Stimulated activated CD4-positive, alpha-beta T cell treated with anti-CD3 and anti-CD28 coated beads, Interleukin-2, amount 100 ng/mL, for 48 hours (primary cell): ENCODE results near the gene GLCE.

ENCODE experiments used
- DNase-seq, 2 donors: peaks; one replicate each; pipeline ENCODE4 v3.0.0-alpha.2; 2020

GLCE gene

DNA sequence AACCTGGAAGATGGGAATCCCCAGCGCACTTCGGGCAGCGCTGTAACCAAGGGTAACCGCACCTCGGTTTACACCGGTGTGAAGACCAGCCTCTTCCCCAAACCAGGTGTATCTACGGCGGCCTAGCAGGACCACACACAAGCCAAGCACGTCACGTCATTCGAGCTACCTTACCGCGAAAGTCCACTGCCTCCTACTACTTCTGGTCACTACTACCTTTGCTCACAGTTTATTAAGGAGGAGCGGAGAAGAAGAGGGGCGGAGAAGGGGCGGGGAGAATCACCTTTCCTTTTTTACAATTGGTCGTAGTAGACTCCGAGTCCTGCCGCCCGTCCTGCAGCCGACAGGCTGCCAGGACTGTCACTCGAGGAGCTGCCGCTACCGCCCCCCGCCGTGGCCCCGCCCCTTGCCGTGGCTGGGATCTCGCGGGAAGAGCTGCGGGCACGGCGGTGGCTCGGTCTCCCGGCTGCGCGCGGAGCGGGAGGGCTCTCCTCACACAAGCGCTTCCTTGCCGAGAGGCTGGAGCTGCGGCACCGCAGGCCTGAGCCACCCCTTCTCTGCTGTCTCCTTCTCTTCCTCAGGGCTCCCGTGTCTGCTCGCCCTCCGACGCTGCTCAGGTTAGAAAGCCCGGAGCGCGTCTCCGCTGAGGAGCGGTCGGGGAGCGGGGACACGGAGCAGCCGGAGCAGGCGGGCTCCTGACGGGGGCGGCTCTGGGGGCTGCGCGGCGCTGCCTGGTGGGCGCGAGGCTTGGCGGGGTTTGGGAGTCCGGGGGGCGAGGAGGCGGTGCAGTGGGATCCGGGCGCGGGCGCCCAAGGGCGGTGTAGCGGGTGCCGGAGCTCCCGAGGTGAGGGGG, at the start of gene GLCE:
TSS of gene GLCE (plus strand) at position 495 of the 853 bp plus-strand sequence. CDS start 95,172 bp downstream, outside the sequence.
- peak; percentile 89 for DNase-seq

DNA sequence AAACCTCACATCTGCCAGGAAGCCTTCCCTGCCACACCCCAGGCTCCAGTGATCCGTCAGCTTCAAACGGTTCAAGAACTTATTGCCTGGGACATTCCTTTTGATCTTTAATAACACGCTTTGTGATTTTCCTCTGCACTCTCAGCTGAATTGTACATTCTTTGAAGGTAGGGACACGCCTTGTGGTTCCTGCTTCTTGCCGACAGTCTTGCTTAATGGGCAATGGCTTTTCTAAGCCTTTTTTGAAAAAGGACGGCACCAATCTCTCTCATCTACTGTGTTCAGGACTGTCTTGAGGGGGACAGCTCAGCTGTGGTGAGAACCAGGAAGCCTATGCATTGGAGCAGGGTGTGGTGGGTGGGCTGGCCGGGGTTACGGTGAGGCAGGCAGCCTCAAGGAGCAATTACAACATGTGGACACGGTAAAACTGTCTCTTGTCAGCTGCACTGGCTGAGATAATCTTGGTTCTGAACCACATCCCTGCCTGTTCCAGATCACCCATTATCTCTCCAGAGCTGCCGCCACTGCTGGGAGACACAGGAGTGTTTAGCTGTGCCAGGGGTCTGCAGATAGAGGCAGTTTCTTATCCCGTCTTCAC, 46.0 kb upstream of the GLCE start:
- DNase-seq: no peak

DNA sequence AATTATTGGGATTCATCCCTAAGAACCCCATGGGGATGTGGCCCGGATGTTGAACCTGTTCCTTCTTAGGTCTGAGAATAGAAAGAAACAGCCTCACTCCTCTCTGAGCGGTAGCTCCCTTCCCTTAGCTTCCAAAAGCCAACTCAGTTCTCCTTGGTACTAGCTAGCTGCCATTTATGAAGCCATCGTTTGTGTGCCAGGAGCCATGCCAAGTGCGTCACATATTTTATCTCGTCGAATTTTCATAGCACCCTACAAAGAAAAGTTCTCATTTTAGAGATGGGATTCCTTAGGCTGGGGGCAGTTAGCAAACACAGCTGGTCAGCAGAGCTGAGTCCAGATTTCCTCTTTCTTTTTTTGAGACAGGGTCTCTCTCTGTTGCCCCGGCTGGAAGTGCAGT, 45.4 kb upstream of the GLCE start:
- DNase-seq: no peak

DNA sequence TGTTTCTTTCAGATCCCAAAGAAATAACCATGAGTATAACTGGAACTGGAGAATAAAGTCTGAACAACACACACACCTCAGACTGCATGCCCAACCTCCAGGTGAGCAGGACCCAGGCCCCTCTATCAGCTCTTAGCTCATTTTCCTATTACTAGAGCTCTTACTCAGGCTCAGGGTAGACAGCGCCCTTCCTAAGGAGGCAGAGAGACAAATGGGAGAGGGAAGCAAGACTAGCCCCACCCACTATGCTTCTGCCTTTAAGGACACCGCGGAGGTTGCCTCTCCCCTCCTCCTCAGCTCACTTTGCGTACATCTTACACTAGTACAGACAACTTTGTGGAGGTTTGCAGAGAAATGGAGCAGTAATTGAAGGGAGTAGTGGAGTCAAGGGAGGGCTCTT, 44.0 kb upstream of the GLCE start:
- no peak for DNase-seq

DNA sequence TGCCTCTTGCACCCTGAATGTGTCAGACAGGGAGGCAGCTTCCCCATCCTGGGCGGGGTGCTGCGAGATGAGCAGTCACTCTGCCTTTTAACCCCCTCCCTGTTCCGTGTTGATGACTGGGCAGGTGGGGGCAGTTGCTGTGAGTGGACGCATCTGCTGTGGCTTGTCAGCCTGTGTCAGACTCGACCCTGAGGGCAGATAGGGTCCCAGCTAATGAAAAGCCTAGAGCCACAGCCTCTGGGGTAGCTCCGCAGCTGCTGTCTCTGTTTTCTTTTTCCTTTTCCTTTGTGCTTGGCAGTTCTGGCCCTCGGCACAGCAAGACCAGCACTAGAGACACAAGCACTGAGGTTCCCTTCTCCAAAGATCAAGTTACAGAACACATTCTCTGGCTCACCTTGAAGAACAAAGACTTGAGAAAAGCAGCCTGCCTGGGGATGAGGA, 43.0 kb upstream of the GLCE start:
- no peak for DNase-seq

DNA sequence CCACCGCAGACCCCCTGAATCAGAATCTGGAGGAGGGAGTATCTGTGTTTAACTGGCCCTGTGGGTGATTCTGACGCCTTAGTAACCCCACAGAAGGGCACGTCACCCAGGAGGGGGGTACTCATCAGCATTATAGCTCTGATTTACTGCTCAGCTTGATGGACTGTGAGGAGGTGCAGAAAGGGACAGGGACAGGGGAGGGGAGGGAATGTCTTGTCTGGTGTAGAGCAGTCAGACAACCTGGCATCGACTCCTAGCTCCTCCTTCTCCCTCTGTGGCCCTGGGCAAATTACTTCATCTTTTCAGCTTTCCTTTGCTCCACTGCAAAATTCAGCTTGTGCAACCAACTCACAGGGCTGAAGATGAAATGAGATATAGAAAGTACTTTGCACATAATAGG, 42.3 kb upstream of the GLCE start:
- no peak for DNase-seq

DNA sequence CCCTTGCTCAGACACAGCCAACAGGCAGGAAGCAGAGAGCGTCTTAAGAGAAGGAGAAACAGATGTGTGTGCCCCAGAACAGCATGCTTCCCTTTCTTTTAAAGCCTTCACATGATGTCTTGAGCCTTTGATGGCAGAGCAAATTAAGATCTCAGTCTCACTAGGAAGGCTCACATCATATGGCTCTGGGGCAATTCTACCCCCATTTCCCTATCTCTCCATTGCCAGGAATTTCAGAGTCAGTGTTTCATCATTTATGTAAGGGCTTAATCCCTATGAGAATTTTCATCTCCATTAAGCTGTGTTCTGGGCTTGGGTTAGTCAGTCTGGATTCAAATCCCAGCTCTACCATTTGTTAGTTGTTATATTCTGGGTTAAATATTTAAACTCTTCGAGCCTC, 41.4 kb upstream of the GLCE start:
- no peak for DNase-seq

DNA sequence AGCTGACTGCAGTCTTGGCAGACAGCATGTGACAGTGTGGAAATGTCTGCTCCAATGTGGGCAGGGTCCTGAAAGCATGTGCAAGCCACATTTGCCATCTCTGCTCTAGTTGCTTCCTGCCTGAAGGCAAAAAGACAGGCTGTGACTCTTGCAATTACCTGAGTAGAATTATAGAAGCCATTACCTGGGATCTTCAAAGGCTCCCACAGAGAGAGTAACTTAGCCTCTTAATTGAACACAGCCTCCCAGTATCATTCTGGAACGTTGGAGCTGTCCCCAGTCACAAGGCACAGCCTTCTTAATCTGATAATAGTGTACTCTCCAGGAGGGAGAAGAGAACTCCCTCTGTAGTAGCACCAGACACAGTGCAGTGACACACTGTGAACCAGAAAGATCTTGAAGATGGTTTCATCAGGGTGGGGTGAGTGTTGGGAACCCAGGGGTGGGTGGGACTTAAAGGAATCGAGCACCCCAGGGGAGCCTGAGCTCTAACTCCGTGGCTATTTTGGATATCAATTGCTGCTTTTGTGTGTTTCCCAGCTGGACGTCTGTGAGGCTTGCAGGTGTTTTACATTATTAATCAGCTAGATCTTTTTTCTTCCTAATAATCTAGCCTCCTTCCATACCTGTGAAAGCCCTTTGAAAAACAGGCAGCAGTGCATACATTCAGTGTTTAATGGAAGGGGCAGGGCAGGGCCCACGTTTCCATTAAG, 40.6 kb upstream of the GLCE start:
- DNase-seq: no peak

DNA sequence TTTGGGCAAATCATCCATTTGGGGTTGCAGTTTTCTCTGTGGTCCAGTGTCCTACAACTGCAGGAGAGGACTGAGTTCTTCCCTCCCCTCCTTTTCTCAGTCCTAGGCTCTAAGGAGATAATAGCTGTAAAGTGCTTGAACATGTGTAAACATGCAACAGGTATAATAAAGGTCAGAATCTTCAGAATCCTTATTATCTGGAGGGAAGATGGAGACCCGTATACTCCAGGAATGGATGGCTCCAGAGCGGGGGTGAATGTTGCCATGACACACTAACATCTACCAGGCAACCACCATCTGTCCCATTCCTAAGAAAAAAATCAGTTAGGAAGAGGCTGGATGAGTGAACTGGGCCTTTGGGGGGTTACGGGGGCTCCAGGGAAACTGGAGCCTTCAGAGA, 39.7 kb upstream of the GLCE start:
- no peak for DNase-seq

DNA sequence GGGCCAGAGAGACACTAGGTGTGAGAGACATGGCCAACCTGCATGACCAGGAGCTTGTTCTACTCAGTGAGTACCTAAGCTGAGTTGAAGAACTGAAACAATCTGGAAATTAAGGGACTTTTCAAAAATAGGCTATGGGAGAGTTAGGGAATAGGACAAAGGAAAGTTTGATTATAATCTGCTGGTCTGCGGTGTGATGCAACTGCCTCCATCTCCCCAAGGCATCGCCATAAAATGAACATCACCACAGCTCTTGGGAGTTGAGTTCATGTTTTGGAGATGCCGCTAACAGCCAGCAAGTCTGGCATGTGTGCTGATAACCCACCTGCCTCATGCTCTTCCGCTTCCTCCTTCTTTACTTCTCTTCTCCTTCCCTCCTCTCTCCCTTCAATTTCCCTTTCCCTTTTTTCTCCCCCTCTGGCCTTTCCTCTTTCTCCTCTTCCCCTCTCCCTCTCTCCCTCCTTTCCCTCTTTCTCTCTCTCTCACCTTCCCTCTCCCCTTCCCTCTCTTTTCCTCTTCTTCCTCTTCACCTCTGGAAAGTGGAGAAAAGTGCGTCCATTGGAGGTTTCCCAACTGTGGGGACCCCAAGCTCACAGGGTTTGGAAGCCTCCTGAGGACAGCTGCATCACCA, 39.1 kb upstream of the GLCE start:
- DNase-seq: no peak

DNA sequence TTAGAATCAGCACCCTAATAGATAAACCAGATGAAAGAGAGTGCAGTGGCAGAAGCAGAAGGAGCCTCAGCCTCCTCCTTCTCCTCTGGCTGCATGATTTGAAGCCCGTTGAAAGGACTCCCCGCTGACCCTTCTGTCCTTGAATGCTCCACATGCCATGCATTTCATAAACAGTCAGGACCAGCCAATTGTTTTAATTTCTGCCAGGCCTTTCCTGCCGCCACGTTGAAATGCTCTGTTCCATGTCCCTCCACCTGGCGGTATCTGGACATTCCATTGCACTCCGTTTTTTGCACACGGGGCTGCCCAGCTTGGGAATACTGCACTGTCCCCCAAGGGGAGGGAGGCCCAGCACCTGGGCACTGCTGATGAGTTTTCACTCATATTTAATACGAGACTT, 35.2 kb upstream of the GLCE start:
- DNase-seq: no peak

DNA sequence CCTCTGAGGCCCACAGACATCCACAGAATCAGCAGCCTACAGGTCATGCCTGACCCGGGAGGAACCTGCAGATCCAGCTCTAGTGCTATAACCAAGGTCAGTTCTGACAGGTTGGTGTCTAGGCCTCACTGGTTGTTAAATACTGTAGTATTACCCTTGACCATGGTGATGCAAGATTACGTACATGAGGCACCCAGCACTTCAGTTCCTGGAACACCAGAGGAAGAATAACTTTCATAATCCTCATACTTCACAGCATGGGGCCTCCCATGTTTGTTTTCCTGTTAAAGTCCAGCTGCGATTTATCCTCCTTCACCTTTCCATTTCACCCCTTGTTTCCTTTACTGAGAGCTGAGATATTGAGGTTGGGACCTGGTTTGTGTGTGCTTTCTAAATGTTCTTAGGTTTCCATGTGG, 34.4 kb upstream of the GLCE start:
- DNase-seq: no peak

DNA sequence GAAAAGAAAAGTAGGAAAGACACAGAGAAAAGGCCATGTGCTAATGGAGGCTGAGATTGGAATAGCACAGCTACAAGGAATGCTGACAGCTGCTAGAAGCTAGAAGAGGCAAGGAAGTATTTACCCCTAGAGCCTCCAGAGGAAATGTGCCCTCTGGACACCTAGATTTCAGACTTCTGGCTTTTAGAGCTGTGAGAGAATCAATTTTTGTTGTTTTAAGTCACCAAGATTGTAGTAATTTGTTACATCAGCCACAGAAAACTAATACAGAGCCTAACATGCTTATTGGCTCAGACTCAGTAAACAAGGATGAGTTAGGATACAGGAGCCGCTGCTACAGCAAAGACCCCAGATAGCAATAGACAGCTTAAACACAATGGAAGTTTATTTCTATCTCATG, 33.1 kb upstream of the GLCE start:
- no peak for DNase-seq

DNA sequence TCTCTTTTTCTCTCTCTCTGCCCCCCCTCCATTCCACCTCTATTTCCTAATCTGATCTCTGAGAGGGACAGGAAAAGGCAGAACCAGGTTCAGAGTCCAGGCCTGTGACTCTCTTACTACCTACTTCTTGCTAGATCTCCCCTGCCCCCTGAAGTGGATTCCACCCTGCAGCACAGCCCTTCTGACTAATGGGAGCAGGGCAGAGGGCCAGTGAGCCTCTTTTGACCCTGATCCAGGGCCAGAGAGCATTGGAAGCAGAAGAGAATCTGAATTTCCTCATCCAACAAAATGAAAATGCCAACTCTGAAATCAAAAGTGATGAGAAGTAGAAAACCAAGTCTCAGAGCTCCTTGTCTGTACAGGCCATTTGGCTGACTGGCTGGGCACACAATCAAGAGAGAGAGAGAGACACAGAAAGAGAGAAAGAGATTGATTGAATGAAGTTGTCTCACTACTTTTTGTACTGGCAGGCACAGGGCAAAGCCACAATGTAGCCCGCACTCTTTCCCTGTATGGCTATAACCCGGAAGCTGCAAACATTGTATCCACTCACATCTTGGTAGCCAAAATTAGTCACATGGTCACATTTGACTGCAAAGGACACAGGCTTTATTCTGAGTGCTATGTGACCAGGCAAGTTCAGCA, 31.6 kb upstream of the GLCE start:
- no peak for DNase-seq

DNA sequence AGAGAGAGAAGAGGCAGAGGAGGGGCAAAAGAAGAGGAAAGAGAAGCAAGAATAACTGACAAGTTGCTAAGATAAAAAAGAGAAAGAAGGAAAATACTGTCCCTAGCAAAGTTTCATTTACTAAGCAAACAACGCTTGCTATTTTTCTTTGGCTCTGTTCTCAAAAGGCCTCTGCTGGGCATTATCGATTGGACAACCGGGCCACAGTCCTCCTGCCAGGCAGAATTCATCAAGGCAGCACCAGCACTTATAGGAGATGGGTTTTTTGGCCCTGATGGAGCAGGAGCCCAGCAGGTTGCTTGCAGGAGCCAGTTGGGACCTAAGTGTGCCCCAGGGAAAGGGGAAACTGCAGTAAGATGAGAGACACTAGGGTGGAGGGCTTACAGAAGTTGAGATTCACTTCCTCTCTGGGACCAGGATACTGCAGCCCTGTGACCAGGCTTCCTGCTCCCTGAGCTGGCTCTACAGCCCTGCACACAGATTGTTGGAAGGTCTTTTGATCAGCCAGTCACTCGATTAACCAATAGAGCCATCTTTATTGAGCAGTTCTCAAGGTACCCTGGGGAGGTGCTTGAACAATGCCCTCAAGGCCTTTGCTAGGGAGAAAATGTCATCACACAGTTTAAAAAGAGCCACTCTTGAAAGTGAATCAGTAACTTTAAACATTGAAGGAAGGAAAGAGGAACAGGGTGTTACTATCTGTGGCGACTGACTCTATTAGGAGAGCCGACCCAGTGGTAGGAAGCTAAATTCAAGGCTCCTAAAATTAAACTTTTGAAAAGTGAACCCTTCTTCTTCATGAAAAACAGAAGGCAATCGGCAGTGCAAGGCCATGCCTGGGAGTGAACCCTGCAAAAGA, 28.8 kb upstream of the GLCE start:
- DNase-seq: no peak

DNA sequence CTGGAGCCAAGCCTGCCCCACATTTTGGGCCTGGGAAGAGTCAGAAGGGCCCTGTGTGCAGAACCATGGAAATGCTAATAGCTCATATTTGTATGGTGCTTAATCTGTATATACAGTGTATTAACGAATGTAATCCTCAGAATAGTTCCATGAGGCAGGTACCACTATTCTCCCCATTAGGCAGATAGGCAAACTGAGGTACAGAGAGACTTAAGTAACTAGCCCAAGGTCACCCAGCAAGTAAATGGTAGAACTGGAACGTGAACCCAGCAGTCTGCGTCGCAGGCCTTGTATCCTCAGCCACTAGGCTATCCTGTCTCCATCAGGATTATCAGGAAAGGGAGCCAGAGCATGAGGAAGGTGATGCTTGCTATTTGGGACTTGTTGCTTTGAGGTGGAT, 28.0 kb upstream of the GLCE start:
- DNase-seq: no peak

DNA sequence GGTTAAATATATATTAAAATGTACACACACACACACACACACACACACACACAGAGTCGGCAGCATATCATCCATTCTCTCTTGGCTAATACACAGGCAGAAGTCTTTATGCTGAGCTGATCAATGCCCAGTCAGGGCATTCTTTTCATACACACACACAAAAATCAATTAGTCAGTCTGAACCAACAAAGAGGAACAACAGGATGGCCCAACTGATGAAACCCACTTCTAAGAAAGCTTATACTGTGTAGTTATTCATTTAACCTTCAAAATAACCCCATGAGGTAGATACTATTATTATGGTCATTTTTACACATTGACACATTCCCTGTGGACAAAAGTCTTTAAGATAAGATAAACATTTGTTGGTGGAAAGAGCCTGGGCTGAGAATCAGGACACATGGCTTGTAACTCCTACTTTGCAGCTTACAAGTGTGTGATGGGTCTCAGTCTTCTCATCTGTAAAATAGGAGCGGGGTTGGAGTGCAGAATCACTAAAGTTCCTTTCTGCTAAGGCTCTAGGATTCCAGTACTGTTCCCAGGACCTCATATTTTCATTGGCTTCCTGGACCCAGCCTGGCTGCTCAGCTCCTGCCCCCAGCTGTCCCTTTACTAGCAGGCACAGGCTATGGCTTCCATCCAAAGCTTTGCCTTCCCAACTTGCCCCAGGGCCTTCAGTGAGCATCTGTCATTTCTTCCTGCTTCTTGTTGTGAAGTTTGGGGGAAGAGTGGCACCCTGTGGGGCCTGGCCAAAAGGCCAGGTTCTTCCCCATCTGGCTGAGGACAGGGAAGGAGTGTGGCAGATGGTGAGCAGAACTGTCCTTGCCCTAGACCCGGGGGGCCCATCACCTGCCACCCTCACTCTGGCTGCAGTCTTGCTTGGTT, 27.2 kb upstream of the GLCE start:
- DNase-seq: no peak

DNA sequence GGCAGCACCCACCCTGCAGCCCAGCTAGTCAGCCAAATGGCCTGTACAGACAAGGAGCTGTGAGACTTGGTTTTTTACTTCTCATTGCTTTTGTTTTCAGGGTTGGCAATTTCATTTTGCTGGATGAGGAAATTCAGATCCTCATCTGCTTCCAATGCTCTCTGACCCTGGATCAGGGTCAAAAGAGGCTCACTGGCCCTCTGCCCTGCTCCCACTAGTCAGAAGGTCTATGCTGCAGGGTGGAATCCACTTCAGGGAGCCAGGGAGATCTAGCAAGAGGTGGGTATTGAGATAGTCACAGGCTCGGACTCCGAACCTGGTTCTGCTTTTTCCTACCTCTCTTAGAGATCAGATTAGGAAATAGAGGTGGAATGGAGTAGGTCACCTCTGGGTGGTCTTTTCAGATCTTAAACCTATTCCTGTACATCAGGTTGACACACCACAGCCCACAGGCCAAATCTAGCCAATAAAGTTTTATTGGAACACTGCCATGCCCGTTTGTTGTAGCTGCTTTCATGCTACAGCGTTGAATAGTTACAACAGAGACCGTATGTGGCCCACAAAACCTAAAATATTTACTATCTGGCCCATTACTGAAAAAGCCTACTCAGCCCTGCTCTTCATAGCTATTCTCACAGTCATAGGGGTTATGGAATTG, 26.4 kb upstream of the GLCE start:
- DNase-seq: no peak

DNA sequence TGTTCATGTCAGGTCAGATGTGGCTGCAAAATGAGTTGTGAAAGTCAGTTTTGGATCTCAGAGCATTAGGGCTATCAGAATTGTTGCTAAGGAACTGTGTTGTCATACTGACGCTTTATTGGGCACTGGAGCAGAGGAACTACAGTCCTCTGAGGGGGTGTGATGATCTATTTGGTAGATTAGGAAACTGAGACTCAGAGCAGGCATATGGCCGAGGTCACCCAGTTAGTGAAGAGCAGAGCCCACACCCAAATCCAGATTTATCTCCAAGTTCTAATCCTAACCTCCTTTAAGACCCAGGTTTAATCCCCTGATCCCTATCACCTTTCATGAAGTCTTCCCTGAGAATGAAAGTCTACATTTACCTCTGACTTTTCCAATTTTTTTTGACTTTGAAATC, 25.6 kb upstream of the GLCE start:
- no peak for DNase-seq

DNA sequence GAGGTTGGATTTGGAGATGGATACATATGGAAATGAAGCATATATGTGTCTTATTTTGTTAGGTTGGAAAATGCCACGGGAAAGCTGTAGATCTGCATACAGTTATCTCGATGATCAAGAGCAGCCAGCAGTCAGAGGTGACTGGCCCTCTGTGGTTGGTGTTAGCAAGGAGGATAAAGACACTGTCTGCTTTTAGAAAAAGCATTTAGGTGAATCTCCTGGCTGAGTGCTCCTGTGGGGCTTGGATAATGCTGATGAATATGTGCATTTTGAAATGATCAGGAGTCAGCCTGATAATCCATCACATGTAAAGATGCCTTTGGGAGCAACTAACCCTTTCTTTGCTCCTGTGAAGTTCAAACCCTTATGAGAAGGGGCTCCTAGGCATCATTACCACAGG, 24.9 kb upstream of the GLCE start:
- DNase-seq: no peak
